Measurements from ENCODE around the gene BSDC1. TPM values are rescaled to one million over a fixed set of nuclear protein-coding genes. Genes with fewer than 3 reads are reported as not detected.

BSDC1 gene
- total RNA-seq, 1 experiment from 2014 or later = 33.4 TPM

Other genes starting within 250 kb of the BSDC1 start
- gene TXLNA, start 214.8 kb downstream of the BSDC1 start, total RNA-seq (2014; rRNA removed; shearing (Covaris generic)) = 56.1 and 67.5 TPM in 2 replicates
- gene CCDC28B, start 193.8 kb downstream of the BSDC1 start, total RNA-seq (2014; rRNA removed; shearing (Covaris generic)) = 13.4 and 14.0 TPM in 2 replicates
- 3.0 and 3.5 TPM in 2 replicates for gene IQCC, start 188.8 kb downstream of the BSDC1 start, total RNA-seq (2014; rRNA removed; shearing (Covaris generic))
- gene DCDC2B, start 185.4 kb downstream of the BSDC1 start, total RNA-seq (2014; rRNA removed; shearing (Covaris generic)) = not detected in 2 replicates
- 15.6 and 17.2 TPM in 2 replicates for gene TMEM234, start 172.1 kb downstream of the BSDC1 start, total RNA-seq (2014; rRNA removed; shearing (Covaris generic))
- 640 and 670 TPM in 2 replicates for gene EIF3I, start 172.0 kb downstream of the BSDC1 start, total RNA-seq (2014; rRNA removed; shearing (Covaris generic))
- gene FAM167B, start 147.2 kb downstream of the BSDC1 start, total RNA-seq (2014; rRNA removed; shearing (Covaris generic)) = 0.17 and 0.95 TPM in 2 replicates
- 0.16 TPM in 1 of 2 replicates, not detected in the other for gene LCK, start 143.2 kb downstream of the BSDC1 start, total RNA-seq (2014; rRNA removed; shearing (Covaris generic))
- gene HDAC1, start 102.4 kb downstream of the BSDC1 start, total RNA-seq (2014; rRNA removed; shearing (Covaris generic)) = 123 and 126 TPM in 2 replicates
- gene MARCKSL1, start 58.2 kb downstream of the BSDC1 start, total RNA-seq (2014; rRNA removed; shearing (Covaris generic)) = 89.4 and 127 TPM in 2 replicates
- 1.2 and 1.9 TPM in 2 replicates for gene FAM229A, start 32.0 kb downstream of the BSDC1 start, total RNA-seq (2014; rRNA removed; shearing (Covaris generic))
- 0.60 TPM in 1 of 2 replicates, not detected in the other for gene TSSK3, start 31.9 kb downstream of the BSDC1 start, total RNA-seq (2014; rRNA removed; shearing (Covaris generic))
- not detected in 2 replicates for gene ZBTB8B, start 70.6 kb upstream of the BSDC1 start, total RNA-seq (2014; rRNA removed; shearing (Covaris generic))
- gene ZBTB8A, start 145.0 kb upstream of the BSDC1 start, total RNA-seq (2014; rRNA removed; shearing (Covaris generic)) = 1.9 and 3.1 TPM in 2 replicates

Measured in HT1080 (cell line).